ENCODE measurements around the gene AKT3.

DNA sequence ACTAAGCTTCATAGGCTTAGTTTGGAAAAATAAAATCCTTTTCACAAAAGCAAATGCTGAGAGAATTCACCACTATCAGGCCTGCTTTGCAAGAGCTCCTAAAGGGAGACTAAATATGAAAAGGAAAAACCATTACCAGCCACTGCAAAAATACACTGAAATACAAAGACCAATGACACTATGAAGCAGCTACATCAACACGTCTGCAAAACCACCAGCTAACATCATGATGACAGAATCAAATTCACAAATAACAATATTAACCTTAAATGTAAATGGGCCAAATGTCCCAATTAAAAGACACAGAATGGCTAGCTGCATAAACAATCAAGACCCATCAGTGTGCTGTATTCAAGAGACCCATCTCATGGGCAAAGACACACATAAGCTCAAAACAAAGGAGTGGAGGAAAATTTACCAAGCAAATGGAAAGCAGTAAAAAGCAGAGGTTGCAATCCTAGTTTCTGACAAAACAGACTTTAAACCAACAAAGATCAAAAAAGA, 28.8 kb downstream of the AKT3 start:
- TF ChIP-seq, protein P1, sequence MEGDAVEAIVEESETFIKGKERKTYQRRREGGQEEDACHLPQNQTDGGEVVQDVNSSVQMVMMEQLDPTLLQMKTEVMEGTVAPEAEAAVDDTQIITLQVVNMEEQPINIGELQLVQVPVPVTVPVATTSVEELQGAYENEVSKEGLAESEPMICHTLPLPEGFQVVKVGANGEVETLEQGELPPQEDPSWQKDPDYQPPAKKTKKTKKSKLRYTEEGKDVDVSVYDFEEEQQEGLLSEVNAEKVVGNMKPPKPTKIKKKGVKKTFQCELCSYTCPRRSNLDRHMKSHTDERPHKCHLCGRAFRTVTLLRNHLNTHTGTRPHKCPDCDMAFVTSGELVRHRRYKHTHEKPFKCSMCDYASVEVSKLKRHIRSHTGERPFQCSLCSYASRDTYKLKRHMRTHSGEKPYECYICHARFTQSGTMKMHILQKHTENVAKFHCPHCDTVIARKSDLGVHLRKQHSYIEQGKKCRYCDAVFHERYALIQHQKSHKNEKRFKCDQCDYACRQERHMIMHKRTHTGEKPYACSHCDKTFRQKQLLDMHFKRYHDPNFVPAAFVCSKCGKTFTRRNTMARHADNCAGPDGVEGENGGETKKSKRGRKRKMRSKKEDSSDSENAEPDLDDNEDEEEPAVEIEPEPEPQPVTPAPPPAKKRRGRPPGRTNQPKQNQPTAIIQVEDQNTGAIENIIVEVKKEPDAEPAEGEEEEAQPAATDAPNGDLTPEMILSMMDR (IDR thresholded peaks at IDR 0.05; ENCODE audit: low read depth, low read length, poor library complexity, severe bottlenecking): no peak
- no peak for TF ChIP-seq EZH2phosphoT487 (IDR thresholded peaks at IDR 0.05; ENCODE audit: borderline replicate concordance, low read length)
